ENCODE data around the gene ZFPM1.
A peak's percentile ranks its signal among the peaks of the same experiment; 100 is the strongest.

The ZFPM1 gene

DNA sequence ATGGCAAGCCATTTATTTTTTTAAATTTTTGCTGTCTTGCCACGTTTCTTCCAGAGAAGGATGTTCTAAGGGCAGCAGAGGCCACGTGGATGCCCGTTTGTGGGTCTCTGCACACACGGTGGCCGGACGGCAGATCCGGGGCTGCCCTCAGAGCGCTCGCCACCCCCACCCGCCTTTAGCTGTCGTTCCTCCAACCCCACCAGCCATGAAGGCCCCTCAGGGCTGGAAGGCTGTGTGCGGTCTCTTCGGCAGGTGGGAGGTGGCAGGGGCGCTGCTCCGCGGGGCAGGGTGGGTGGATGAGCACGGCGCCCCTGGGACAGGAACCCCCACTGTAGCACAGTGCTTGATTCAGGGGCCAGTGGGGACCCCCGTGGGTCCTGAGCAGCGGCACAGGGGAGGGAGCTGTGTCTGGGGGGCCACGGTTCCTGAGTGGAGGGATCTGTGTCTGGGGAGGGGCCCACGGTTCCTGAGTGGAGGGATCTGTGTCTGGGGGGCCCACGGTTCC, 49.7 kb downstream of the ZFPM1 start:
- DNase-seq = no peak

DNA sequence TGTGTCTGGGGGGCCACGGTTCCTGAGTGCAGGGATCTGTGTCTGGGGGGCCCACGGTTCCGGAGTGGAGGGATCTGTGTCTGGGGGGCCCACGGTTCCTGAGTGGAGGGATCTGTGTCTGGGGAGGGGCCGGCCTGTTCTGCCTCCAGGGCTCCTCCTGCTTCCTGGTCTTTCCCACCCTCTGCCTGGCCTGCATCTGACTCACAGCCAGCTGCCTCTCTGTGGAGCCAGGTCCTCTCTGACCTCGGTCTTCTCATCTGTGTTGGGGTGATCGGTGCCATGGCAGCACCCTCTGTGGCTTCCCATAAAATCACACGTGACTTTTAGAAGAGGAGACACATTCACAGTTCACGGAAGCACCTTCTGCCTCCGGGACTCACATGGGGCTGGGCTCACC, 50.3 kb downstream of the ZFPM1 start:
- DNase-seq = no peak

DNA sequence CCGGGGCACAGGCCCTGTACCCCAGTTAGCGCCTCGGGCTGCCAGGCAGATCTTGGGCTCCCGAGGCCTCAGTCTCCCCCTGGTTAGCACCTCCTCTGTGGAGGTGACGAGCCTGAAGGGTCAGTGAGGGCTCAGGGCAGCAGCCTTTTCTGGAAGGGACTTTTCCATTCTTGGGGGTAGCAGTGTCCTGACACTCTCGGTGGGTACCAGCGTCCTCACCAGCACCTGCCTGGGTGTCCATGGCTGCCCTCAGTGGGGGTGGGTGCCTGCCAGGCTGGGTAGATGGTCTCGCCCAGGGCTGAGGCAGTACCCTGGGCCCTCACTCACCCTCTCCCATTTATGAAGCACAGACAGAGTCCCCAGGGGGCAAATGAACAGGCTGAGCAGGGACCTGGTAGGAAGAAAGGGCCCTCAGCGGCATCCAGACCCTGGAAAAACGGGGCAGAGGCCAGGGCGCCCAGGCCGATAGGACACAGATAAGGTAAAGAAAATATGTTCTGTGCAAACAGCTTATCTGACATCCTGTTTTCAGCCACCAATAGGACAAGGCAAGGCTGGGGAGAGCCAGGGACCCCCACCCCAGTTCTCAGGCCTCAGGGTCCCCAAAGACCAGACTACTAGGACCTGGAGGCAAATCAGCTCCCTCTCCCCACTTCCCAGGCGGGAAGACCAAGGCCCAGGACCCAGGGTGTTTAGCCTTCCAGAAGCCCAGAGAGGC, 50.9 kb downstream of the ZFPM1 start:
- DNase-seq = no peak

DNA sequence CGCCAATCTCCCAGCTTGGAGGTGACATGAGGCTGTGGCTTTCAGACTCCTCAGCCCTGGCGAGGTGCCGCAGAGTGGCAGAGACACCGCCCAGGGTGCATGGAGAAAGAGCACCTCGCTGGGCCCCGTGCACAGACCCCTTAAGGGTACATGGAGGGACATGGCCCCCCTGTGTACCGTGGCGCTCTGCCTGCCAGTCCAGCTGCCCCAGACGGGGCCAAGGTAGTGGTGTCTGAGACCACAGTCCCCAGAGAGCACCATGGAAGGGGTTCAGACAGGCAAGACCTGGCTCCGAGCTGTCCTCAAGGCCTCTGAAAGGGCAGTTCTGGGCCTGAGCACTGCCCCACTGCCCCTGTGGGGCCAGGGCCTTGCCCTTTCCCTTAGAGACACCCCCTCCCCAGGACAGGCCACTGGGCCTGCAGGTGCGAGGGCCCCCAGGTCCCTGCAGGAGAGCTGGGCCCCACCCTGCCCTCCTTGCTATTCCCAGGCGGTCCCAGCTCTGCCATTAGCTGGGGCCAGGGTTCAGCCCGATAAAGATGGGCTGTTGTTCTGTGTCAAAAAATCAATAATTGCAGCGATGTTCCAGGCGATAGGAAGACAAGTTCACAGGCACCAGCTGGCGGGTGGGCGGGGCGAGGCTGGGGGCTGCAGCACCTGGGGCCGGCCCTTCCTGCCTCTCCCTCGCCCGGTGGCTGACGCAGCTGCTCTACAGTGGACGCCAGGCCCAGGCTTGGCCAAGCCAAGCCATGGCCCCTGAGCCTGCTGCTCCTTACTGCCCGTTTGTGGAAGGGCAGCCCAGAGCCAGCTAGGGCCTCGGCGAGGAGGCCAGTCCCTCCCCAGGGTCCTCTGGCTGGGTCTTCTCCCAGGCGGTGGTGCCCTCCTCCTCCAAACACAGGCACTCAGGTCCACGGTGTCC, 51.7 kb downstream of the ZFPM1 start:
- DNase-seq = no peak

DNA sequence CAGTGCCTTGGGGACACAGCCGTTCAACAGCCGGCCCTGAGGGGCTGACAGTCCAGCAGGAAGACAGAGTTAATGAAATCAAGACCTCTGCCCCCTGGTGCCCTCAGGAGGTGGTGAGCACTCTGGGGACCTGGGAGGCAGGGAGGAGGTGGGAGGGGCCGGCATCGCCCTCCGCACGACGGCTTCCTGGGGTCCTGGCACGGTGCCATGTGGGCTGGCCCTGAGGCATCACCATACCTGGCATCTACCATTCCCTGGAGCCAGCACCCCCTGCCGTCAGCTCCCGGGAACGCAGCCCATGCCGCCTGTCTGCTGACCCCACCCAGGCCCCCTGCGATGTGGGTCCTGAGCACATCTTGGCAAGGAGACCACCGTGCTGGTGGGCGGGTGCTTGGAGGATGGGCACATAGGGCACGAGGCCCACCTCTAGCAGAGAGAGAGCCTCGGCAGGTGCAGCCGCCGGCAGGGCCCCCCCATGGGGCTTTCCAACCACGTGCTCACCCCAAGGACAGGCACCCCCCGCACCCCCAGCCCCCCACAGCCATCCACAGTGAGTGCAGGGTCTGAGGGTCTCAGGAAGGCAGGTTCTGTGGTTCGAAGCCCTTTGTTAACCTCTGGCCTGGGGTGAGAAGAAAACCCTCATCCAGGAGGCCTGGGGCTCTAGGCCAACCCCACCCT, 52.5 kb downstream of the ZFPM1 start:
- peak; percentile 43 to 69 (median 56) for DNase-seq

DNA sequence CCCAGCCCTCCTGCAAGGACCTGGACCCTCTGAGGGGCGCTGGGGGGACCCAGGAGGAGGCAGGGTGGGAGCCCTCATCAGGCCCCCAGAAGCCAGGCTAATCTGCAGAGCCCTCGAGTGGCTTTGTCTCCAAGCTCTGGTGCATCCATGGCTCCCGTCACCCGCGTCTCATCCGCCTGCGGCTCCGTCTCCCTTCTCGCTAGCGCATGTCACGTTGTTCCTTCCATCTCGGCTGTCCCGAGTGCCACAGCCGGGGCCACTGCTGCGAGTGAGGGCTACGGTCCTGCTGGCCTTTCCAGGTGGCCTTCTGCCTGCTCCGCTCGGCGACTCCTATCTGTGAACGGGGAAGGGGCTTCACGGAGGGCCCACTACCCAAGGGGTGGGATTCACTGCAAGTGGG, 53.6 kb downstream of the ZFPM1 start:
- no peak for DNase-seq

DNA sequence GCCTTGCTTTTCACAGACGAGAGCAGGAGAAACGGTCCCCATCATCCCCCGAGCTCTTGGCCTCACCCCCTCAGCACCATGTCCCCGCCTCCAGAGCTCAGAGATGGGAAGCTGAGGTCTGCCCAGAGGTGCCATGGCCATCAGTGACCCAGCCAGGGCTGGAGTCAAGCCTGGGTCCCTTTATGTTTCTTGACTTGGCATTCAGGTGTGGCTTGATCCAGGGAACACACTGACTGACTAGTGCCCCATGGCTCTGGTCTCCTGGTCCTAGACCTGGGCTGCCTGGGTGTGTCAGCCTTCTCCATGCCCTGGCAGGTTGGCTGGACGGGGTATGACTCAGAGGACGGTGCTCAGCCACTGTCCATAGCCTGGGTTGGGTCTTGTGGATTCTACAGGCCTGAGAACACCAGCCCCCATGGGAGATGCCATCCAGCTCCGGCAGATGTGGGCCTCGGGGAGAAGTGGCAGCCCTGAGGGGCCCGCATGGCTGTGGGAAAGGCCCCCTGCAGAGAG, 54.2 kb downstream of the ZFPM1 start:
- no peak for DNase-seq

DNA sequence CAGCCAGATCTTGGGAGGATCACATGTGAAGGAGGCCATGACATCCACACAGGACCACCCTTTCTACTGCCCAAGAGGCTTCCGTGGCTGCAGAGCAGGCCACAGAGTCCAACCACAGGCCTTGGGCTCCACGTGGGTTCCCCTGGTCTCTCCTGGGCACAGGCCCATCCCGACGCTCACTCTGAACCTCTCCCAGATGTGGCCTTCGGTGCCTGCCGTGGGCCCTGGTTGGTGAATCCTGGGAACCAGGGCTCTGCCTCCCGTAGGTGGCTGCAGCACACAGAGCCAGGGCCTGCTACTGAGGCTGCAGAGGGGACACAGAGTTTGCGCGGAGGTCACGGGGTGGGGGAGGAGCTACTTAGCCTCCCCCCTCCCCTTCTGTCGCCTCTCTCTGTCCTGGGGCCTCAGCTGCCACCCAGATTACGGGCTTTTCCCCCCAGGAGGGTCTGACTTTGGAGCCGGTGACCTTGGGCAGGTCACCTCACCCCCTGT, 55.3 kb downstream of the ZFPM1 start:
- no peak for DNase-seq

DNA sequence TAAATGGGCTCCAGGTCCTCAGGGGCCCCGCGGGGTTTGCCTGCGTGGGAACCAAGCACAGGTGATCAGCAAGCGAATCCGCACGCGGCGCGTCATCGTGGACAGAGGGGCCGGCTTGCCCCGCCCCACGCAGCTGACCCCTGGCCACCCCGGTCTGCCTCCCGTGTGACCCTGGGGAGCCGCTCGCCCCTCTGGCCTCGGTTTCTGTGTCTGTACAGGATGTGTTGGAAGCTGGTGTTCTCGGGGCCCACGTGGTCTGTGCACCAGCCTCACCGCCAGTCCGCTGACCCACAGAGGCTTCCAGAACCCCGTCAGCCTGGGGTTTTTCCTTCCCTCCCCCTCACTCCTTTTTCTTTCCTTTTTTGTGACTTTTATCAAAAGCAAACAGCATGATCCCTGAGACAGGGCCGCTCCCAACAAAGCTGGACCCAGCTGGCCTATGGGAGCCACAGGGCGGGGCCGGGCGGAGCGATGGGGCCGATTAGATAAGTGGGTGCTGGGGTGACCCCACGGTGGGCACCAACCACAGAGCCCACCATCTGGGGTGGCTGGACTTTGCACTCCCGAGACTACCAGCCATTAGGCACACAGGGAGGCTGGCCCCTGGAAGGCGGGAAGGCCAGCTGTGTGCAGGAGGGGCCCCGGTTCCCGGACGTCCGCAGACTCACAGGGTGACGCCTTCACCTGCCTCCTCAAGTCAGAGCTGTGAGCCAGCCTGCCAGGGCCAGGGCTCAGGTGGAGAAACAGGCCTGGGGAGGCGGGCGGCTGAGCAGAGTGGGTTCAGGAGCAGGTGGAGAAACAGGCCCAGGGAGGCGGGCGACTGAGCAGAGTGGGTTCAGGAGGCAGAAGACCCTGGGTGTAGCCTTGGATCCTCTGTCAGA, 56.0 kb downstream of the ZFPM1 start:
- DNase-seq = no peak

DNA sequence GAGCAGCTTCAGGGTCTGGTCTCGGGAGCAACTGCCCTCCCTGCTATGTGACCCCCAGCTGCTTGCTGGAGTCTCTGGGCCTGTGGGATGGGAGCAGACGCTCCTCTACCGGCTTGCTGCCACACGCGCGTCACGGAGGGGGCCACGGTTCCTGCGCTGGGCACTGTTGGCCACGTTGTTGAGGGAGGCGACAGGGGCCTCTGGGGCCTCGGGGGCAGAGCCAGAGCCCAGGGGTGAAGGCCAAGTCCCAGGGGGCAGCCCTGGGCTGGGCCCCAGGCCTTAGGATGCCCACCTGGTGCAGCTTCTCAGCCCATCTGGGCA, 56.6 kb downstream of the ZFPM1 start:
- no peak for DNase-seq

DNA sequence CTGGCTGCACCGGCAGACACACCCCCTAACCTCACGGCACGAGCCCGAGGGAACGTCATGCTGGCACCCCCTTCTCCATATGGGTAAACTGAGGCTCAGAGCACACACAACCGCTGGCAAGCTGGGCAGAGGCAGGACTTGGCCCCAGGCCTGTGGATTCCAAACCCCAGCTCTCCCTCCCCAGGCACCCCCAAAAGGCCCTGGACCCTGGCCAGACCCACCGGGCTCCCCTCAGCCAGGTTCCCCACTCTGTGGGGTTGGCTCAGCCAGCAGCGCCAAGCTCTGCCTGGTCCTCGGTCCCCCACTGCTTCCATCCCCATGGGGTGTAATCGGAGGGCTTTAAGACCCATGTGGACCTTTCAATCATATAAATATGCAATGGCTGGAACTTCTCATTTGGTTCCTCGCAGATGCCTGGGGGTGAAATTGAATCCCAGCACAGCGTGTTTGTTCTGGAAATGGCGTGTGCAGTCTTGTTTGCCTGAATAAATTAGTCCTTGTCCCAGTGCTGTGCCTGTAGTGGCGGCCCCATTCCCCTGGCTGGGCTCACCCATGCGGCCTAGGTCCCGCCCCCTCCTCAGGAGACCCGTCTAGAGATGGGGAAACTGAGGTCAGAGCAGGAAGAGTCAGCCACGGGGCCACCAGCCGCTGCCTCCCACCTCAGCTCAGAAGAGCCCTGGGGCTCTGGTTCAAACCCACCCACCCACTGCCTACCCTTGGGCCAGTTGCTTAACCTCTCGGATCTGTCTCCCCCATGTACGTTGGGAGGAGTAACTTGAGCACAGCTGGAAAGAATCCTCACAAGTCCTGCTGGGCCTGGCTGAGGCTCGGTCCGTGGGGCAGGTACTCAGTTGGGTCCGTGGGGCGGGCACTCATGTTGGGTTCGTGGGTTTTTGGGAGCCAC, 57.3 kb downstream of the ZFPM1 start:
- no peak for DNase-seq

DNA sequence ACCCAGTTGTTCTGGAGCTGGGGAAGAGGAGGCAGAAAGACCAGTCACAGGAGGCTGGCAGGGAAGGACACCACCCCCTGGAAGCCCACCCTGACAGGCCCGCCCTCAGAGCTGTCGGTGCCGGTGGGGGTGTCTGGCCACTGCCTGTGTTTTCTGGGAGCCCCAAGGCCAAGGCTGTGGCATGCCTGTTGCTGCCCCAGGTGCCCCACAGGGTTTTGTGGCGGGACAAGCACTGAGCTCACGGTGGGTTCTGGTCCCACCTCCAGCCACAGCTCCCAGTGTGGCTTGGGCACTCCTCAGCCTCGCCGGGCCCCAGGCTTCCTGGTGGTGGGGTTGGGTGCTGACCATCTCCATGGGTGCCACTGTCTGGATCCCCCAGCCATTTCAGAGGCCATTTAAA, 58.0 kb downstream of the ZFPM1 start:
- DNase-seq = no peak

DNA sequence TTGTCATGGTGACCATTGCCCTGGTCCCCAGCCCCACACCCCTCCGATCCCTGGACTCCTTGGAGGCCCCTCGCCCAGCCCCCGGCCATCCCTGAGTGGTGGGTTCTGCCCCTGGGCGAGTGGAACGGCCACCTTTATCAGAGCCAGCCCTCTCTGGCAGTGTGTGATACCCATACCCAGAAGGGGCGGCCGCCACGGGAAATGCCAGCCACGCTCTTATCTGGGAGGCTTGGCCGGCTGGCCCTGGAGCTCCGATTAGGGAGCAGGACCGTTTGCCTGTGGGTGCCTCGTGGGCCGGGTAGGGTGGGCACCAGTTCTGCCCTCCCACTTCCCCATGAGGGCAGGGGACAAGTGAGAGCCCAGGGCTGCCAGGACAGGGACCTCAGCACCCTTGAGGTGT, 58.8 kb downstream of the ZFPM1 start:
- no peak for DNase-seq

DNA sequence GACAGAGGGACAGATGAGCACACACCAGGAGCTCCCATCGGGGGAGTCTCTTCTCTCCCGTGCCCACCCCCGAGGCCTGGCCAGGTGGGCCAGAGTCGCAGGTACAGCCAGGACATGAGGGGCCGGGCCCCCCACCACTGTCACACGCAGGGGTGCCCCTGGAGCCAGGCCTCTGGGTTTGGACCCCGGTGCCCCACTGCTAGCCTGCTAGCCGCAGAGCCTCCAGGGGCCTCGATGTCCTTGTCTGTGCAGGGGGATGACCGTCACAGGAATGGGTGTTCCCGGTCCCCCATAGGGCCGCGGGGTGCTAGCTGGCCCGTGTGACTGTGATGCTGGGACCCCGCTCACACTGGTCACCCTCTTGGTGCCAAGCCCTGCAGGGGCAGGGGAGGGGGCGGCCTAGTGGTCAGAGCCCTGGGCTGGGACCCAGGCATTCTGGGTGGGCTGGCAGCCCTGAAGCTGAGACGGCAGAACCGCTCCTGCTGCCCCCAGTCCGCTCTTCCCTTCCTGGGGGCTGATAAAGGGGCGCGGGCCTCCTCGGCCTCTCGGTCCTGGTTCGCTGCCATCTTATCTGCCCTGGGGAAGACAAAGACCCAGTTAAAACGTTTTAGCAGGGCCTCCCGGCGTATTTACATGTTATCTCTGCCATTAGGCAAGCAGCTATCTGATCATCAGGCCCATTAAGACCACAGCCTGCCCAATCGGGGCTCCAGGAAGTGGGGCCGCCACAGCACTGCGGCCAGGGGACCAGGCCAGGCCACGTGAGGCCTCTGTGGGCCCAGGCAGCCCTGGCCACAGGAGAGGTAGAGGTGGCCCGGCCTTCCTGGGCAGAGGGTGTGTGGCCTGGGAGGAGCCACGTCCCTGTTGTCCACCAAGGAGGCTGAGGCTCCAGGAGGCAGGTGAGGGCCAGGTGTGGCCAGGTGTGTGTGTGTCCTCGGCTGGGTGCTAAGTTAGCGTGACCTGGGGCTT, 59.9 kb downstream of the ZFPM1 start:
- no peak for DNase-seq

DNA sequence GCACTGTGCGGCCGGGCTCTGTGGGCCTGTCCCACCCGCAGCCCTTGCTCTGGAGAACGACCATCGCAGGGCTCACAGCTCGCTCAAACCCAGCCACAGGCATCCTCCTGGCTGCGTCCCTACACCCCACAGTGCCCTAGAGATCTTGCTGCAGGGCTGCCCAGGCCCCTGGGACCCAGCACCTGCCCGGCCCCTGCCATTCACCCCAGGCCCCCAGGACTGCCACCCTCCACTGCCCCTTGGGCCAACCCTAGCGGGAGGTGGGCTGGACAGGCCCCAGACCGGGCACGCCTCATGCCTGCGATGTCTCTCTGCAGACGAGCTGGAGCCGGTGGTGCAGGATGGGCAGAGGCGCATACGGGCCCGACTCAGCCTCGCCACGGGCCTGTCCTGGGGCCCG, 61.0 kb downstream of the ZFPM1 start:
- DNase-seq = no peak

DNA sequence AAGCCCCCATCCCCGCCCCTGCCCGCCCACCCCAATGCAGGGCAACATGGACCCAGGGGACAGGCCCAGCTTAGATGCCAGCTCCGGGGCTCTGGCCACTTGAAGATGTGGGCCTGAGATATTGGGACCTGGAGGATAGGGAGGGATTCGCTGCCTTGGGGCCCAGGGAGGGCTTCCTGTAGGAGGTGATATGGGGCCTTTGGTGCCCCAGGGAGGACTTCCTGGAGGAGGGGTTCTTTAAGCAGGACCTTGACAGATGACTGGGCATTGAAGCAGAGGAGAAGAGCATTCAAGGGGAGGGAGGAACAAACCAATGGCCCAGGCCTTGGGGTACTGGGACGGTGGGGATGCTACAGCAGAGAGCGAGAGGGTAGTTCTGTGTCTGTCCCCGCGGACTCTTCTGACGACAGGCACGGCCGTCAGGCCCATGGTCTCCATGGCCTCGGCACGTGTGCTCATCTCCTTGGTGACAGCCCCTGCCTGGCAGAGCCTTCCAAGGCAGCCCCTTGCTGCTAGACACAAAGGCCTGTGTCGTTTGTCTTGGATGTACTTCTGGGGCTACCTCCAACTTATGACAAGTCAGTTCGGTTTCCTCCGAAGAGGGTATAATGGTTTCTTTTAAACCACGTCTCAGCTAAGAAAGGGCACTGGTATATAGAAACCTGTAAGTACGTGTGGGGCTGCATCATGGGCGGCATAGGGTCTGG, 61.6 kb downstream of the ZFPM1 start:
- no peak for DNase-seq

DNA sequence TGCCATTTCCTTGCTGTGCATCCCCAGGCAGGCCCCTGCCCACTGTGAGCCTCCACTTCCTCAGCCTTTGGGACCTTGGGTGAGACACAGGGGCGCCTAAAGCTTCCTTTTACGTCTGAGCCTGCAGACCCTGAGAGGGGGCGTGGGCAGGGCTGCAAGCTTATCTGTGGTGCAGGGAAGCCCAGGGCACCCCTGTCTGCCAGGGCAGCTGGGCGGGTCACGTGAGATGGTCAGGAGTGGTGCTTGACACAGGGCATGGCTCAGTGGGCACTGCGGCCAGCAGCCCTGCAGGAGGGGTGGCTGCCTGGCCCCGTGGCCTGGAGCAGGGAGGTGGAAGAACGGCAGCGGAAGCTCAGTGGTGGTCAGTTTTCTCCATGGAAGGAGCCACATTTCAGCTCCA, 62.3 kb downstream of the ZFPM1 start:
- DNase-seq = no peak

DNA sequence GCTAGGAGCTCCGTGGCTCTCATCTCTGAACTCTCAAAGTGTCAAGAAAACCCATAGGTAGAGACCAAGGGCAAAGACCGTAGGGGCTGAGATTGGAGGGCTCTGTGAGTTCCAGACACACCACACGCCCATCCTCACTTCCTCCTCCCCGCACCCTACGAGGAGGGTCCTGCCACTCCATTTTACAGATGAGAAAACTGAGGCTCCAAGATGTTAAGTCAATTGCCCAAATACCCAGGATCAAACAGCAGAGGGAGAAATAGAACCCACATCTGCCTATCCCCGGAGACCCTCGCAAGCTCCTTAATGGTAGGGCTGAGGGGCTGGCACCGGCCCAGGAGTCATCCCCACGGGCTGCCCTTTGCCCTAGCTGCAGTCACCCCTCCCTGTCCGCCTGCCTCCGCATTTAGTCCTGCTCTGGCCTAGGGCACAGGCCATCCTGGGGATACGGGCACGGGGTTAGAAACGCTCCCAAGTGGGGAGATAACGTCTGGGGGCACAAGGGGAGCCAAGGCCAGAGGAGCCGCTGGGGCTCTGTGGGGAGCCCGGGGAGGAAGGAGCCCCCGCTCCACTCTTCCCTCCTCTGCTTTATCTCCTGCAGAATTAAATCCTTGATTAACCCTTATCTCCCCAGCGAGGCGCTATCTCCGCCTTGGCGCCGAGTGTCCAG, 63.0 kb downstream of the ZFPM1 start:
- no peak for DNase-seq

Data from T-helper 2 cell (primary cell).